MCF 10A (cell line): Measurements from ENCODE around the gene SPECC1L. TPM values are rescaled to one million over a fixed set of nuclear protein-coding genes. Genes with fewer than 3 reads are reported as not detected.
A peak's percentile ranks its signal among the peaks of the same experiment; 100 is the strongest.
"Not testable (repeated sequence)": the region's sequence is repeated elsewhere in the genome, so short reads cannot be mapped to it uniquely, and the experiment has no call there.

Experiments
- BruUV-seq: library from RNA; stranded (reverse); fragments of 400-500 nt; replicated peaks from 2 replicates; lab custom pipeline; 2021; lab: Mats Ljungman, UMichigan
- CTCF ChIA-PET: fragments of 300-600 bp; sonication (Branson Sonifier 250); formaldehyde crosslinking; extraction: SDS; loops from one replicate; lab custom pipeline; 2021; ENCODE audit warnings: antibody characterized with exemption, inconsistent platforms; lab: Yijun Ruan, JAX
- POLR2A ChIA-PET: fragments of 300-600, 350-650 bp; sonication (Branson Sonifier 250); formaldehyde crosslinking; extraction: SDS; loops from one replicate; lab custom pipeline; 2020; ENCODE audit warnings: antibody characterized with exemption, inconsistent platforms; lab: Yijun Ruan, JAX
- DNase-seq: peaks from one replicate; pipeline ENCODE4 v3.0.0-alpha.2; 2018; ENCODE audit not compliant: unreplicated experiment
- H3K27ac Mint-ChIP-seq: one replicate; pipeline ENCODE4 v1.8.0; 2022; ENCODE audit warnings: mild to moderate bottlenecking, low read depth, mixed read lengths; ENCODE audit not compliant: unreplicated experiment
- H3K27me3 Mint-ChIP-seq: one replicate; pipeline ENCODE4 v1.8.0; 2022; ENCODE audit warnings: mixed read lengths; ENCODE audit not compliant: insufficient read depth, unreplicated experiment
- H3K36me3 Mint-ChIP-seq: one replicate; pipeline ENCODE4 v1.8.0; 2022; ENCODE audit warnings: mild to moderate bottlenecking, moderate library complexity, mixed read lengths; ENCODE audit not compliant: insufficient read depth, unreplicated experiment
- H3K4me1 Mint-ChIP-seq: one replicate; pipeline ENCODE4 v1.8.0; 2022; ENCODE audit warnings: mixed read lengths; ENCODE audit not compliant: insufficient read depth, unreplicated experiment
- H3K4me3 Mint-ChIP-seq: one replicate; pipeline ENCODE4 v1.8.0; 2022; ENCODE audit warnings: mild to moderate bottlenecking, moderate library complexity, mixed read lengths; ENCODE audit not compliant: unreplicated experiment
- H3K9me3 Mint-ChIP-seq: one replicate; pipeline ENCODE4 v1.8.0; 2022; ENCODE audit warnings: mixed read lengths; ENCODE audit not compliant: unreplicated experiment
- CTCF ChIP-seq: fragments of 200-600 bp; IDR thresholded peaks from one replicate; pipeline ENCODE4 v1.8.0; 2022; ENCODE audit warnings: antibody characterized with exemption, mild to moderate bottlenecking; ENCODE audit not compliant: unreplicated experiment
- intact Hi-C: fragments of 100-400 bp; cut with micrococcal nuclease; formaldehyde crosslinking; loops from 2 replicates; pipeline ENCODE4 v1.14.1; 2022
- total RNA-seq: library from RNA; stranded (reverse); gene quantifications from 2 replicates; pipeline ENCODE4 v1.2.3, GENCODE V29; 2022

The SPECC1L gene
- total RNA-seq, 1 experiment from 2014 or later = 60.4 TPM

- intact Hi-C loops = loop anchor here (10.0 kb wide), 1 partner anchor 259 kb away; the partner anchor contains the start of gene GSTT2
- H3K27ac Mint-ChIP-seq = peak overlapping the region; percentile 31
- no TSS peak for BruUV-seq
- peak; percentile 63 for DNase-seq
- H3K4me1 Mint-ChIP-seq = peaks cover 33% of the 10 kb centered on the region
- CTCF ChIA-PET = interaction anchor here (2.2 kb wide), 1 partner anchor 54 kb away, joined by 8 read pairs; no protein-coding TSS in a partner anchor
- POLR2A ChIA-PET = no interaction called here
- H3K27me3 Mint-ChIP-seq = no peaks in the 10 kb centered on the region
- H3K9me3 Mint-ChIP-seq = no peaks in the 10 kb centered on the region
- no peak for TF ChIP-seq CTCF
- peak overlapping the region; percentile 64 for H3K4me3 Mint-ChIP-seq
- H3K36me3 Mint-ChIP-seq = no peaks in the 10 kb centered on the region
Observed at GRCh38 chr22:24244144-24244787, 26.4 kb upstream of the SPECC1L start.

GRCh38 chr22:24245030-24245431 lies 25.6 kb upstream of the SPECC1L start, which contains the start of gene GGT5:
GGT5 (minus strand) TSS chr22:24245082; CDS start chr22:24244725, 357 bp downstream.
- Mint-ChIP-seq H3K4me1 (peaks cover 33% of the 10 kb centered on the region), H3K27ac (peak within 1 kb of the TSS; percentile 57), H3K4me3 (peak within 1 kb of the TSS; percentile 64)
- intact Hi-C loops = loop anchor here (1.0 to 10.0 kb wide), 2 partner anchors 56 to 260 kb away; partner anchors contain the start of gene GSTT2
- POLR2A ChIA-PET, H3K36me3 Mint-ChIP-seq, H3K9me3 Mint-ChIP-seq, H3K27me3 Mint-ChIP-seq, BruUV-seq: not testable (repeated sequence)
- DNase-seq = peak; percentile 74
- CTCF ChIA-PET = interaction anchor here (2.2 kb wide), 1 partner anchor 55 kb away, joined by 8 read pairs; no protein-coding TSS in a partner anchor

GRCh38 chr22:24245584-24246561 lies 24.8 kb upstream of the SPECC1L start:
- POLR2A ChIA-PET = not testable (repeated sequence)

GRCh38 chr22:24247011-24247507 lies 23.6 kb upstream of the SPECC1L start:
- CTCF ChIA-PET = interaction anchor here (0.6 to 2.4 kb wide), 11 partner anchors 23 to 220 kb away, joined by 3 to 18 read pairs (median 3); no protein-coding TSS in a partner anchor
- DNase-seq = no peak
- no peaks in the 10 kb centered on the region for H3K27me3 Mint-ChIP-seq
- POLR2A ChIA-PET = interaction anchor here (0.7 to 1.1 kb wide), 2 partner anchors 57 to 333 kb away, joined by 3 to 13 read pairs; no protein-coding TSS in a partner anchor
- BruUV-seq = no TSS peak
- intact Hi-C loops = loop anchor here (10.0 kb wide), 1 partner anchor 262 kb away; the partner anchor contains the start of gene GSTT2
- no peak overlapping the region for H3K4me3 Mint-ChIP-seq
- H3K36me3 Mint-ChIP-seq = no peaks in the 10 kb centered on the region
- H3K9me3 Mint-ChIP-seq = no peaks in the 10 kb centered on the region
- H3K27ac Mint-ChIP-seq = peak overlapping the region; percentile 61
- H3K4me1 Mint-ChIP-seq = peaks cover 33% of the 10 kb centered on the region
- TF ChIP-seq CTCF = no peak

More at GRCh38 chr22:24245584-24246561, 24.8 kb upstream of the SPECC1L start:
- Mint-ChIP-seq H3K4me3 (peak overlapping the region; percentile 64), H3K27ac (peak overlapping the region; percentile 57), H3K4me1 (peaks cover 33% of the 10 kb centered on the region)
- not testable (repeated sequence) for H3K36me3 Mint-ChIP-seq, H3K9me3 Mint-ChIP-seq, BruUV-seq, H3K27me3 Mint-ChIP-seq
- CTCF ChIA-PET = interaction anchor here (0.6 to 2.2 kb wide), 2 partner anchors 56 to 91 kb away, joined by 3 to 8 read pairs; no protein-coding TSS in a partner anchor
- DNase-seq = peak; percentile 80
- intact Hi-C loops = loop anchor here (1.0 to 10.0 kb wide), 2 partner anchors 57 to 261 kb away; partner anchors contain the start of gene GSTT2
